Tibial nerve (tissue), 4 donors: ENCODE measurements around the gene ETV3L. TPM values are rescaled to one million over a fixed set of nuclear protein-coding genes. Genes with fewer than 3 reads are reported as not detected.
A peak's percentile ranks its signal among the peaks of the same experiment; 100 is the strongest.

Experiments used
- DNase-seq, 2 donors: peaks; one replicate each; pipeline ENCODE4 v3.0.0-alpha.2; 2019; ENCODE audit warnings: low spot score in 2 of 2
- H3K27ac ChIP-seq, 4 donors: fragments of 200-600 bp; sonication (generic) in 3 of 4; one replicate each; pipeline ENCODE4 v1.5.1; 2017 to 2019; ENCODE audit warnings: mild to moderate bottlenecking in 1 of 4
- H3K27me3 ChIP-seq, 2 donors: fragments of 200-600 bp; sonication (generic) in 1 of 2; one replicate each; pipeline versions ENCODE4 v1.5.1 to v1.6.0; 2017 to 2019
- H3K36me3 ChIP-seq, 3 donors: fragments of 200-600 bp; sonication (generic); one replicate each; pipeline ENCODE4 v1.5.1; 2018 to 2019
- H3K4me1 ChIP-seq, 4 donors: fragments of 200-600 bp; sonication (generic) in 3 of 4; one replicate each; pipeline ENCODE4 v1.5.1; 2017 to 2019
- H3K4me3 ChIP-seq, 4 donors: fragments of 200-600 bp; sonication (generic) in 3 of 4; one replicate each; pipeline ENCODE4 v1.5.1; 2017 to 2019; ENCODE audit warnings: mild to moderate bottlenecking in 1 of 4, moderate library complexity in 1 of 4
- H3K9me3 ChIP-seq, 4 donors: fragments of 200-600 bp; sonication (generic) in 3 of 4; one replicate each; pipeline ENCODE4 v1.5.1; 2017 to 2019
- CTCF ChIP-seq, 5 experiments: fragments of 200-600 bp in 3 of 5; fragments of 450-650 bp in 2 of 5; sonication (generic) in 3 of 5; IDR thresholded peaks; one replicate each; pipeline ENCODE4 v1.5.1; 2016 to 2019; ENCODE audit warnings: antibody characterized with exemption in 5 of 5, mild to moderate bottlenecking in 3 of 5, moderate library complexity in 2 of 5
- EP300 ChIP-seq, 2 donors: sonication (generic); formaldehyde crosslinking; IDR thresholded peaks; one replicate each; pipeline ENCODE4 v1.6.1; 2017; ENCODE audit warnings: antibody characterized with exemption in 2 of 2, mild to moderate bottlenecking in 1 of 2
- POLR2A ChIP-seq, 2 donors: fragments of 450-650 bp; IDR thresholded peaks; one replicate each; pipeline ENCODE4 v1.6.1; 2017; ENCODE audit warnings: antibody characterized with exemption in 2 of 2, mild to moderate bottlenecking in 2 of 2, moderate library complexity in 2 of 2
- WGBS, 2 donors: methylation state at CpG; one replicate each; pipeline ENCODE4 v1.1.5; 2018; 5-methylcytosine and 5-hydroxymethylcytosine counted together
- total RNA-seq, 4 donors: library from RNA; depleted of rRNA; stranded (reverse); fragments of >200 nt; gene quantifications; one replicate each; pipeline ENCODE4 v1.1.0, GENCODE V29; 2016

ETV3L gene
- total RNA-seq, 4 donors from 2014 or later = not detected

GRCh38 chr1:157045250-157046218 is 54.1 kb downstream of the ETV3L start, which contains the start of gene ARHGEF11:
Gene ARHGEF11 (minus strand): TSS chr1:157045742. CDS start chr1:157044330, 1,412 bp downstream.
- Histone ChIP-seq H3K4me3 (peak within 1 kb of the TSS; percentile 58 to 83 (median 60)), H3K36me3 (no peaks in the 10 kb centered on the region), H3K4me1 (peaks cover 0 to 45% (median 26%) of the 10 kb centered on the region in 4 donors), H3K27me3 (no peaks in the 10 kb centered on the region), H3K9me3 (no peaks in the 10 kb centered on the region), H3K27ac (peak within 1 kb of the TSS; percentile 84 to 96 (median 90))
- peak in 1 of 5 experiments; percentile 26 for TF ChIP-seq CTCF (IDR thresholded peaks at IDR 0.05)
- peak; percentile 66 to 81 for TF ChIP-seq POLR2A (IDR thresholded peaks at IDR 0.05)
- TF ChIP-seq EP300 (IDR thresholded peaks at IDR 0.05) = peak in 1 of 2 donors; percentile 63
- peak; percentile 81 to 83 for DNase-seq
- 0 to 1% methylated on average over 68 to 82 of the region's 120 CpGs for WGBS, 2 donors

GRCh38 chr1:157044326-157044725 is 55.3 kb downstream of the ETV3L start:
- DNase-seq = no peak
- Histone ChIP-seq H3K27ac (peak overlapping the region in 1 of 4 donors; percentile 96), H3K4me3 (peak overlapping the region; percentile 58 to 83 (median 60)), H3K27me3 (no peaks in the 10 kb centered on the region), H3K4me1 (peaks cover 0 to 55% (median 28%) of the 10 kb centered on the region in 4 donors), H3K36me3 (no peaks in the 10 kb centered on the region), H3K9me3 (no peaks in the 10 kb centered on the region)
- WGBS, 2 donors = 16 to 23% methylated on average over 6 of the region's 6 CpGs
- TF ChIP-seq CTCF (IDR thresholded peaks at IDR 0.05) (no peak), EP300 (IDR thresholded peaks at IDR 0.05) (no peak)

GRCh38 chr1:157043685-157044084 is 55.9 kb downstream of the ETV3L start:
- WGBS, 2 donors = 58 to 72% methylated on average over 2 of the region's 2 CpGs
- H3K36me3 ChIP-seq = no peaks in the 10 kb centered on the region
- H3K4me3 ChIP-seq = peak overlapping the region in 3 of 4 donors; percentile 30 to 83 (median 58)
- DNase-seq = no peak
- H3K27ac ChIP-seq = no peak overlapping the region
- H3K27me3 ChIP-seq = no peaks in the 10 kb centered on the region
- peaks cover 0 to 61% (median 29%) of the 10 kb centered on the region in 4 donors for H3K4me1 ChIP-seq
- TF ChIP-seq CTCF (IDR thresholded peaks at IDR 0.05) (no peak), EP300 (IDR thresholded peaks at IDR 0.05) (no peak)
- H3K9me3 ChIP-seq = no peaks in the 10 kb centered on the region

- TF ChIP-seq EP300 (IDR thresholded peaks at IDR 0.05) (no peak), CTCF (IDR thresholded peaks at IDR 0.05) (no peak), POLR2A (IDR thresholded peaks at IDR 0.05) (no peak)
- H3K4me1 ChIP-seq = peaks cover 0 to 62% (median 29%) of the 10 kb centered on the region in 4 donors
- no peaks in the 10 kb centered on the region for H3K27me3 ChIP-seq
- no peak overlapping the region for H3K27ac ChIP-seq
- no peaks in the 10 kb centered on the region for H3K9me3 ChIP-seq
- peak overlapping the region in 2 of 4 donors; percentile 30 to 83 for H3K4me3 ChIP-seq
- whole genome bisulfite sequencing, 2 donors = 27 to 29% methylated on average over 2 of the region's 2 CpGs
- DNase-seq = no peak
- no peaks in the 10 kb centered on the region for H3K36me3 ChIP-seq
Measured at GRCh38 chr1:157042846-157043245, 56.8 kb downstream of the ETV3L start.

Other genes starting within 250 kb of the ETV3L start
- under 1 TPM; under 0.01 to 0.60 (median 0.20) TPM for gene INSRR, start 240.7 kb downstream of the ETV3L start, total RNA-seq
- gene NTRK1, start 238.9 kb downstream of the ETV3L start, total RNA-seq = under 1 TPM in 3 of 4 donors, not detected in 1; 0.22 to 0.42 (median 0.39) TPM
- 10 to 100 TPM; 31.5 to 51.4 (median 39.7) TPM for gene PEAR1, start 206.1 kb downstream of the ETV3L start, total RNA-seq
- gene LRRC71, start 179.2 kb downstream of the ETV3L start, total RNA-seq = under 1 TPM in 3 of 4 donors, not detected in 1; 0.60 to 0.78 (median 0.66) TPM
- gene ARHGEF11, start 54.1 kb downstream of the ETV3L start, total RNA-seq = 10 to 100 TPM; 41.3 to 58.4 (median 46.8) TPM
- gene ETV3, start 38.6 kb upstream of the ETV3L start, total RNA-seq = 10 to 100 TPM; 18.4 to 20.0 (median 19.1) TPM